NCI-H1092 treated with DMSO at 0.1 percent for 48 hours (cell line): ENCODE measurements around the gene CHAC1.

ENCODE experiments used
- DNase-seq: peaks from one replicate; lab custom pipeline; 2025; lab: John Stamatoyannopoulos, UW

Gene CHAC1

GRCh38 chr15:40986820-40987219 is 33.5 kb downstream of the CHAC1 start:
- DNase-seq = no peak

- no peak for DNase-seq
These were observed 34.9 kb downstream of the CHAC1 start for GRCh38 chr15:40988156-40988555.

GRCh38 chr15:40990080-40990479 is 36.8 kb downstream of the CHAC1 start:
- no peak for DNase-seq

- no peak for DNase-seq
These were observed 37.5 kb downstream of the CHAC1 start for GRCh38 chr15:40990789-40991188.

- no peak for DNase-seq
These were observed 38.1 kb downstream of the CHAC1 start for GRCh38 chr15:40991355-40991754.

GRCh38 chr15:40992241-40992741 is 39.0 kb downstream of the CHAC1 start:
- DNase-seq = no peak

- no peak for DNase-seq
These were observed 39.6 kb downstream of the CHAC1 start for GRCh38 chr15:40992825-40993224.

GRCh38 chr15:40995656-40996055 is 42.4 kb downstream of the CHAC1 start:
- no peak for DNase-seq

- no peak for DNase-seq
These were observed 45.9 kb downstream of the CHAC1 start for GRCh38 chr15:40999190-40999589.

GRCh38 chr15:41001524-41002214 is 48.4 kb downstream of the CHAC1 start:
- DNase-seq = no peak

- DNase-seq = peak; percentile 1
These were observed 51.2 kb downstream of the CHAC1 start for GRCh38 chr15:41004490-41004889.
